Epithelial cell of proximal tubule (primary cell): ENCODE measurements around the gene BHMT. TPM values are rescaled to one million over a fixed set of nuclear protein-coding genes. Genes with fewer than 3 reads are reported as not detected.

Experiments used
- DNase-seq: peaks from one replicate; pipeline ENCODE4 v3.0.0-alpha.2; 2011; ENCODE audit warnings: low read depth
- H3K4me3 ChIP-seq: 2 replicates; pipeline ENCODE4 v1.5.1; 2011; ENCODE audit warnings: low read depth, mild to moderate bottlenecking, low read length
- total RNA-seq: library from RNA; depleted of rRNA; stranded (reverse); fragments of >200 nt; gene quantifications from 2 replicates; pipeline ENCODE4 v1.2.3, GENCODE V29; 2015
- TF ChIP-seq, protein P1 (sequence below): conservative IDR thresholded peaks from 2 replicates; pipeline ENCODE4 v1.5.1; 2012; ENCODE audit warnings: low read depth, mild to moderate bottlenecking, low read length

The BHMT gene
- total RNA-seq, 1 donor from 2014 or later: 1.2 TPM

DNA sequence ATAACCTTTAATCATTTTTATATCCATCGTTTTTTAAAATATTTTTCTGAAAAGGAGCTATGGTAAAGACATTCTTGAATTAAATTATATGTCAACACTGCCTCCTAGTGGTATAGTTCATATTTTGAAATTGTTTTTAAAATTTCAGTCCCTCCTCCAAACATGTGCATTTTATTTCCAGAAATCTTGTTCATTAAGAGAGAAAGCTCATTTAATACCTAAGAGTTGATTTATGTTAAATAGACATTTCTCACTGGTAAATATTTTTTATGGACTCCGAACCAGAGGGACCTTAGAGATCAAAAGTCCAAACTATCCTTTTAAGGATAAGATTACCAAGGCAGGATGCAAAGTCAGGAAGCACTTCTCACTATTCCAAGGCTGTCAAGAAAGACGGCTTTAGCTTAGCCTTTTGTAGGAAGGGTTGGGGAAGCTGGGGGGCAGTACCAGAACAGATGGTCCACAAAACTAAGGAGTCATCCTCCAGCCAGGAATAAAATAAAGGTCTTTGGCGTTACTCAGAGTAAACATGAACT is 21.6 kb downstream of the BHMT start:
- peak overlapping the region; percentile 38 for H3K4me3 ChIP-seq
- no peak for DNase-seq

DNA sequence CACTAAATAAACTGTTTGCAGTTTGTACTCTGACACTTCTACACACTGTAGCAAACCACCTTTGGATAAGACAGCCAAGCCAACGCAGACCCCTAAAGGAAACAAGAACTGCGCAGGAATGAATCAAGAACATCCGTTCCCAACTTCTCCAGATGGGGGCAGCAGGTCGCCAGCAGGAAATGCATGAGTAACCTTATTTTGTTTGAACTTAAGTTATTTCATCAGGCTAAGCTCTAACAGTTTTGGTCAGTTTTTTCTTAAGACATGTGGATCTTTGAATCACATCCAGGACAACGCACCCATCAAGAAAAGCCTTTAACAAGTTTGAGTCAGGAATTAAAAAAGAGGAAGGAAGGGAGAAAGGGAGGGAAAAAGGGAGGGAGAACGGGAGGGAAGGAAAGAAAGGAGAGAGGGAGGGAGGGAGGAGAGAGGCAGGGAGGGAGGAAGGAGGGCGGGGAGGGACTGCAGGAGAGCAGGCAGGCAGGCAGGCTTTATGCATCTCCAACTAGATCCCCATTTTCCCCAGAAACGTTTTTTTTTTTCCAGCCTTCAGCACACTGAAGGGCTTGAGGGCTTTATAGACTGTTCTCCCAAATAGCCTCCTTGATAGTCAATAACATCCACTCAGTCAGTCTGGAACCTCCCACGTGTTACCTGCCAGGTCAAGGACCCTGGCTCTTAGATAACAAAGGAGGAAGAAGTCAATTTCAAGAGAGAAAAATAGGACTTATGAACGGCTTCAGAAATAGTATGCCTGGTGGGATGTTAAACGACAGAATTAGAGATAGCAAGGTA is 22.2 kb downstream of the BHMT start:
- H3K4me3 ChIP-seq: peak overlapping the region; percentile 38
- TF ChIP-seq, protein P1, sequence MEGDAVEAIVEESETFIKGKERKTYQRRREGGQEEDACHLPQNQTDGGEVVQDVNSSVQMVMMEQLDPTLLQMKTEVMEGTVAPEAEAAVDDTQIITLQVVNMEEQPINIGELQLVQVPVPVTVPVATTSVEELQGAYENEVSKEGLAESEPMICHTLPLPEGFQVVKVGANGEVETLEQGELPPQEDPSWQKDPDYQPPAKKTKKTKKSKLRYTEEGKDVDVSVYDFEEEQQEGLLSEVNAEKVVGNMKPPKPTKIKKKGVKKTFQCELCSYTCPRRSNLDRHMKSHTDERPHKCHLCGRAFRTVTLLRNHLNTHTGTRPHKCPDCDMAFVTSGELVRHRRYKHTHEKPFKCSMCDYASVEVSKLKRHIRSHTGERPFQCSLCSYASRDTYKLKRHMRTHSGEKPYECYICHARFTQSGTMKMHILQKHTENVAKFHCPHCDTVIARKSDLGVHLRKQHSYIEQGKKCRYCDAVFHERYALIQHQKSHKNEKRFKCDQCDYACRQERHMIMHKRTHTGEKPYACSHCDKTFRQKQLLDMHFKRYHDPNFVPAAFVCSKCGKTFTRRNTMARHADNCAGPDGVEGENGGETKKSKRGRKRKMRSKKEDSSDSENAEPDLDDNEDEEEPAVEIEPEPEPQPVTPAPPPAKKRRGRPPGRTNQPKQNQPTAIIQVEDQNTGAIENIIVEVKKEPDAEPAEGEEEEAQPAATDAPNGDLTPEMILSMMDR: peak; percentile 93
- peak; percentile 61 for DNase-seq

More for the DNA sequence above, 21.6 kb downstream of the BHMT start:
- TF ChIP-seq, protein P1: no peak

DNA sequence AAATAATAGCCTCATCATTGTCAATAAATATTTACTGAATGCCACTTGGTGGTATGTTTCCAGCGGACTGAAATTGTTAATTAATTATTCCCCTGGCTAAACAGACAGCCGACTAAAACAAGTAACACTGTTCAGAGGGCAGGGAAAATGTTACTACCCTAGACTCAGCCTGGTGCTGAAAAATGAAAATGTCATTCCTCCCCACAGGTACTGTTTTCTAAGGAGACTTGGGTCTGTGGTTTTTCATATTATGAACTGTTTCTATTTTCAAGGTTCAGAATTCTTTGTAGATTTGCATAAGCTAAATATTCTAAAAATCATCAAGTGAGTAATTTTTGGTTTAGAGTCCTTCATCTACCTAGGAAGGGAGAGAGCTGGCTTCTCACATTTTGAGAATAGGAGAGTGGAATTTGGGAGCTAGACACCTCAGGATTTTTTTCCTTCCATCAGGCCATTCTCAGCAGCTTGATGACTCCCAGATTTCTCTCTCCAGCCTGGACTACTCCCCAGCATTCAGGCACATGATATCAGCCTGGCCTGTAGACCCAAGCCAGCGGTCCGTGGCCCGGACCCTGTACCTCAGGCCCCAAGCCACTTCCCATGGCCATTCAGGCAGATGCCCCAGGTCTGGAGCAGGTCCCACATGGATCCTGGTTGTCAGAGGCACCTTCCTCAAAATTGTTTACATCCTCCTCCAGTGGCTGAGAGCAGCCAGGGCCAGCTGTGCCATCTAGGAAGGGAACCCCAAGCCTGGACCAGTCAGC is 24.4 kb downstream of the BHMT start:
- TF ChIP-seq, protein P1: no peak
- DNase-seq: no peak
- no peak overlapping the region for H3K4me3 ChIP-seq

DNA sequence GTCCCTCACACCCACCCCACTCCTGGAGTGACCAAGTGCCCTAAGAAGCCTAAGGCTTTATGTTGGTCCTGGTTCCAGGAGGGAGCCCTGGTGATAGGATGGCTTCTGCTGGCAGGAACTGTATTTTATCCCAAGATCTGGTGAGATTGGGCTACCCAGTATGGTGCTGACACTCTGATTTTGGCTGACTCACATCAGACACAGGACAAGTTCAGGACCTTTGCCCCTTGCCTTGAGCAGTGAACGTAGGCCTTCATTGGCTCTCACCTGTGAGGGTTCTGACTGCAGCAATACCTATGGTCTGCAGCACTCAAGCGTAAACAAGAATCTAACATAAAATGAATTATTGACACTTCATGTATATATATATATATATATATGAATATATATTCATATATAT is 25.0 kb downstream of the BHMT start:
- no peak for DNase-seq
- no peak overlapping the region for H3K4me3 ChIP-seq
- TF ChIP-seq, protein P1: no peak

DNA sequence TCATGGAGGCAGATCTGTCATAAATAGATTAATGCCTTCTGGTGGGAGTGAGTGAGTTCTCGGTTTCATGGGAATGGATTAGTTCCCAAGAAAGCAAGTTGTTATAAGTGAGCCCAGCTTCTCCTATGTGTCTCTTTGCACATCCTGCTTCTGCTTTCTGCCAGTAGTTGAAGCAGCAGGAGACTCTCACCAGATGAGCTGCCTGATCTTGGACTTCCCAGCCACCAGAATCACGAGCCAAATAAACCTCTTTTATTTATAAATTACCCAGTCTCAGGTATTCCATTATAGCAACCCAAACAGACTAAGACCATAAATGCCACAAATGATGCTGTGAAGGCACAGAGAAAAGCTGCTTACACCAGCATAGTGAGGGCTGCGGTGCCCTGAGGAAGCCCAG is 28.9 kb downstream of the BHMT start:
- no peak overlapping the region for H3K4me3 ChIP-seq
- TF ChIP-seq, protein P1: no peak
- no peak for DNase-seq

DNA sequence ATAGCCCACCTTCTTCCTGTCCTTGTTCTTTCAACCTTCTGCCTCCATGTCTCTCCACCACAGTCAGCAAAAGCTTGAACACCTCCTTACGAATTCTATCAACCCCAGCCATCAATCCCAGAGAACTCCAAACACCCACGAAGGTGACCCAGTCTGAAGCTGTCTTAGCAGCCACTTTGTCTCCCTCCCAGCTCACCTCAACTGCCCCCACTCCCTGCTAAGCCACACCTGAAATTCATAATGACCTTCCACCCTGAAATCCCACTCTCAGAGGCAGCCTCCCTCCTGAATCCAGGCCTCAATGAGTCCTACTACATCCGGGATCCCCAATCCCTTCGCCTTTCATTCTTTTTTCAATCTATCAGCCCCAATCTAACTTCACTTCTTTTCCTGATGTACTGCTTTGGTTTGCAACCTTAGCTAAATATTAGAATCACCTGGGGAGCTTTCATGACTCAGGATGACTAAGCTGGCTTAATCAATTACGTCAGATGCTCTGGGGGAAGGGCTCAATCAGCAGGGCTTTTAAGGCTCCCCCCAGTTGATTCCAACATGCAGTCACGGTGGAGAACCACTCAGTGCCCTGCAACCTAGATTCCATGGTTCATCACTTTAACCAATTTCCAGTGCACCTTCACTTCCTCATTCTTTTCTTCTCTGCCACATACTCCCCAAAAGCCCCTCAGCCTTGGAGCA is 32.2 kb downstream of the BHMT start:
- H3K4me3 ChIP-seq: no peak overlapping the region
- TF ChIP-seq, protein P1: no peak
- peak; percentile 90 for DNase-seq
